Measurements from ENCODE around the gene HS6ST2.

HS6ST2 gene

GRCh38 chrX:132908891-132909290 is 49.5 kb downstream of the HS6ST2 start:
- Histone ChIP-seq H3K27ac (ENCODE audit: low read length) (no peak overlapping the region), H3K4me3 (ENCODE audit: low read length) (no peak overlapping the region), H3K9ac (ENCODE audit: low read length) (no peak overlapping the region), H4K20me1 (ENCODE audit: insufficient read depth, low read length) (no peaks in the 10 kb centered on the region), H3K27me3 (replicated peaks; ENCODE audit: insufficient read depth, low read length) (no peaks in the 10 kb centered on the region), H3K9me3 (replicated peaks; ENCODE audit: insufficient read depth, low read length) (no peaks in the 10 kb centered on the region), H3K9me2 (replicated peaks; ENCODE audit: insufficient read depth, low read length) (no peaks in the 10 kb centered on the region), H3K4me1 (ENCODE audit: low read length) (no peaks in the 10 kb centered on the region), H3K36me3 (replicated peaks; ENCODE audit: insufficient read depth, low read length) (no peaks in the 10 kb centered on the region), H3K4me2 (ENCODE audit: low read depth, low read length) (no peak overlapping the region), H3F3A (ENCODE audit: insufficient read depth, low read length) (no peaks in the 10 kb centered on the region), H3K79me2 (ENCODE audit: low read length) (no peaks in the 10 kb centered on the region), H2AFZ (ENCODE audit: low read length) (no peak overlapping the region)
- DNase-seq = no peak
- TF ChIP-seq EZH2phosphoT487 (IDR thresholded peaks at IDR 0.05; ENCODE audit: low read length) (no peak), EZH2 (optimal IDR thresholded peaks at IDR 0.05; ENCODE audit: low read depth, low read length) (no peak), CTCF (IDR thresholded peaks at IDR 0.05; ENCODE audit: low read length) (no peak)

DNA sequence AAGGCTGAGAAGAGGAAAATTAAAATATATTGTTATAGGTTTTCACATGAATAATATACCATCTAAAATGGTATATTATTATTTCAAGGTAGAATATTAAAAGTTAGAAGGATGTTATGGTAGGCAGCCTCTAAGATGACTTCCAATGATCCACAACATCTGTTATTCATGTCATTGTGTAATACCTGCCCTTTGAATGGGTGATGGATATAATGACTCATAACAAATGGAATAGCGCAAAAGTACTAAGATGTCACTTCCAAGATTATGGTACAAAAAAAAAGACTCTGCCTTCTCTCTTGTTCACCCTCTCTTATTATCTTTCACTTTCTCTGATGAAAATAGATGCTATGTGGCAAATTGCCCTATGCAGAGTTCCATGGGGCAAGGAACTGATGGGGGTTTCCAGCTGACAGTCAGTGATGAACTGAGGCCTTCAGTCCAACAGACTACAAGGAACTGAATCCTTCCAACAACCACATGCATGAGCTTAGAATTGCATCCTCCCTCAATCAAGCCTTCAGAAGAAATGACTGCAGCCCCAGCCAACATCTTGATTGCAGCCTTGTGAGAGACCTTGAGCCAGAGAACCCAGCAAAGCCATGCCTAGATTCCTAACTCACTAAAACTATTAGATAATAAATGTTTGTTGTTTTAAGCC is 57.7 kb downstream of the HS6ST2 start:
- Histone ChIP-seq H3K36me3 (replicated peaks; ENCODE audit: insufficient read depth, low read length) (no peaks in the 10 kb centered on the region), H3K27me3 (replicated peaks; ENCODE audit: insufficient read depth, low read length) (no peaks in the 10 kb centered on the region), H2AFZ (ENCODE audit: low read length) (no peak overlapping the region), H3K9me2 (replicated peaks; ENCODE audit: insufficient read depth, low read length) (no peaks in the 10 kb centered on the region), H3K4me1 (ENCODE audit: low read length) (no peaks in the 10 kb centered on the region), H3K4me3 (ENCODE audit: low read length) (no peak overlapping the region), H3K79me2 (ENCODE audit: low read length) (no peaks in the 10 kb centered on the region), H4K20me1 (ENCODE audit: insufficient read depth, low read length) (no peaks in the 10 kb centered on the region), H3K27ac (ENCODE audit: low read length) (no peak overlapping the region), H3K4me2 (ENCODE audit: low read depth, low read length) (no peak overlapping the region), H3F3A (ENCODE audit: insufficient read depth, low read length) (no peaks in the 10 kb centered on the region), H3K9me3 (replicated peaks; ENCODE audit: insufficient read depth, low read length) (no peaks in the 10 kb centered on the region), H3K9ac (ENCODE audit: low read length) (no peak overlapping the region)
- no peak for TF ChIP-seq CTCF (IDR thresholded peaks at IDR 0.05; ENCODE audit: low read length)
- no peak for TF ChIP-seq EZH2 (optimal IDR thresholded peaks at IDR 0.05; ENCODE audit: low read depth, low read length)
- TF ChIP-seq EZH2phosphoT487 (IDR thresholded peaks at IDR 0.05; ENCODE audit: low read length) = no peak
- no peak for DNase-seq

- Histone ChIP-seq H3F3A (ENCODE audit: insufficient read depth, low read length) (no peaks in the 10 kb centered on the region), H3K4me3 (ENCODE audit: low read length) (no peak overlapping the region), H2AFZ (ENCODE audit: low read length) (no peak overlapping the region), H4K20me1 (ENCODE audit: insufficient read depth, low read length) (no peaks in the 10 kb centered on the region), H3K9me3 (replicated peaks; ENCODE audit: insufficient read depth, low read length) (no peaks in the 10 kb centered on the region), H3K4me2 (ENCODE audit: low read depth, low read length) (no peak overlapping the region), H3K79me2 (ENCODE audit: low read length) (no peaks in the 10 kb centered on the region), H3K9me2 (replicated peaks; ENCODE audit: insufficient read depth, low read length) (no peaks in the 10 kb centered on the region), H3K9ac (ENCODE audit: low read length) (no peak overlapping the region), H3K36me3 (replicated peaks; ENCODE audit: insufficient read depth, low read length) (no peaks in the 10 kb centered on the region), H3K27me3 (replicated peaks; ENCODE audit: insufficient read depth, low read length) (no peaks in the 10 kb centered on the region), H3K27ac (ENCODE audit: low read length) (no peak overlapping the region), H3K4me1 (ENCODE audit: low read length) (no peaks in the 10 kb centered on the region)
- no peak for DNase-seq
- TF ChIP-seq CTCF (IDR thresholded peaks at IDR 0.05; ENCODE audit: low read length) = no peak
- TF ChIP-seq EZH2phosphoT487 (IDR thresholded peaks at IDR 0.05; ENCODE audit: low read length) = no peak
- TF ChIP-seq EZH2 (optimal IDR thresholded peaks at IDR 0.05; ENCODE audit: low read depth, low read length) = no peak
Measured at GRCh38 chrX:132887569-132887968, 70.9 kb downstream of the HS6ST2 start.

All from MM.1S (cell line).